K562 (cell line): ENCODE data around the gene IPPK. TPM values are rescaled to one million over a fixed set of nuclear protein-coding genes. Genes with fewer than 3 reads are reported as not detected.

ENCODE experiments used
- ATAC-seq: fragments of 200-7000 bp; cut with Tn5 transposase; 3 replicates; pipeline ENCODE4 v1.9.1; 2020; ENCODE audit warnings: moderate library complexity
- BruUV-seq: library from RNA; stranded (reverse); fragments of 400-500 nt; replicated peaks from 2 replicates; lab custom pipeline; 2021; lab: Mats Ljungman, UMichigan
- CTCF ChIA-PET: fragments of 300-600 bp; formaldehyde crosslinking; extraction: SDS; loops from one replicate; lab custom pipeline; 2021; ENCODE audit warnings: low intra/inter-chr PET ratio; lab: Yijun Ruan, JAX
- POLR2A ChIA-PET: fragments of 300-600, 350-650 bp; sonication (Branson Sonifier 250); formaldehyde crosslinking; extraction: SDS; loops from one replicate; lab custom pipeline; 2021; ENCODE audit warnings: antibody characterized with exemption, inconsistent platforms; lab: Yijun Ruan, JAX
- DNase-seq, 4 experiments: peaks; one replicate each; pipeline versions ENCODE4 v3.0.0 to v3.0.0-alpha.2; 2011 to 2018; ENCODE audit warnings: low spot score in 3 of 4, mixed read lengths in 3 of 4; ENCODE audit errors: extremely low read depth in 1 of 4
- FAIRE-seq: peaks from 2 replicates; lab custom pipeline; 2011; peaks lifted over from hg19 to GRCh38; lab: Jason Lieb, UNC
- H2AFZ ChIP-seq: 2 replicates; pipeline ENCODE4 v1.6.0; 2011; ENCODE audit warnings: low read depth, low read length, control low read depth, inconsistent platforms
- H3K27ac ChIP-seq: fragments of 200-600 bp; 3 replicates; pipeline ENCODE4 v1.8.0; 2011; ENCODE audit warnings: low read depth, mild to moderate bottlenecking, control low read depth, inconsistent platforms, low read length, moderate library complexity, mixed read lengths; ENCODE audit errors: extremely low read depth
- H3K27me3 ChIP-seq, 2 experiments: fragments of 300-600 bp in 1 of 2; 2 replicates in 1 of 2; 3 replicates in 1 of 2; pipeline versions ENCODE4 v1.6.0 to v1.8.0; 2011; ENCODE audit warnings: inconsistent platforms in 2 of 2, low read length in 2 of 2, mild to moderate bottlenecking in 1 of 2, mixed read lengths in 1 of 2, moderate library complexity in 1 of 2; ENCODE audit not compliant: control insufficient read depth in 2 of 2, insufficient read depth in 2 of 2
- H3K36me3 ChIP-seq: fragments of 300-600 bp; 3 replicates; pipeline ENCODE4 v1.8.0; 2011; ENCODE audit warnings: mild to moderate bottlenecking, low read length, inconsistent platforms; ENCODE audit not compliant: control insufficient read depth, insufficient read depth
- H3K4me1 ChIP-seq, 2 experiments: fragments of 200-600 bp in 1 of 2; replicated peaks in 1 of 2; 2 replicates in 1 of 2; 3 replicates in 1 of 2; pipeline versions ENCODE4 v1.5.1 to v1.8.0; 2011; ENCODE audit warnings: inconsistent platforms in 2 of 2, low read length in 2 of 2, mild to moderate bottlenecking in 1 of 2, mixed read lengths in 1 of 2, moderate library complexity in 1 of 2; ENCODE audit not compliant: control insufficient read depth in 2 of 2, insufficient read depth in 2 of 2
- H3K4me2 ChIP-seq: 2 replicates; pipeline ENCODE4 v1.6.1; 2011; ENCODE audit warnings: low read length, control low read depth, inconsistent platforms, mixed read lengths; ENCODE audit not compliant: insufficient read depth
- H3K4me3 ChIP-seq: fragments of 200-600 bp; sonication (generic), shearing (Covaris generic); 2 replicates; pipeline ENCODE4 v1.5.1; 2016; ENCODE audit warnings: control low read depth, inconsistent platforms
- H3K79me2 ChIP-seq: fragments of 200-600 bp; 3 replicates; pipeline ENCODE4 v1.8.0; 2011; ENCODE audit warnings: low read length, inconsistent platforms; ENCODE audit not compliant: control insufficient read depth, insufficient read depth
- H3K9ac ChIP-seq, 2 experiments: 2 replicates each; pipeline versions ENCODE4 v1.6.0 to v1.6.1; 2011; ENCODE audit warnings: low read depth in 2 of 2, low read length in 2 of 2, control low read depth in 1 of 2, inconsistent platforms in 1 of 2, mild to moderate bottlenecking in 1 of 2, mixed read lengths in 1 of 2; ENCODE audit not compliant: insufficient read depth in 1 of 2
- H3K9me1 ChIP-seq: one replicate; pipeline ENCODE4 v1.6.0; 2011; ENCODE audit warnings: inconsistent platforms, mild to moderate bottlenecking, low read length, moderate library complexity; ENCODE audit not compliant: control insufficient read depth, insufficient read depth
- H3K9me3 ChIP-seq: replicated peaks from 2 replicates; pipeline ENCODE4 v1.5.1; 2011; ENCODE audit warnings: low read depth, low read length, inconsistent platforms; ENCODE audit not compliant: control insufficient read depth, insufficient read depth
- H4K20me1 ChIP-seq: replicated peaks from 2 replicates; pipeline ENCODE4 v1.6.1; 2011; ENCODE audit warnings: low read length, inconsistent platforms, mixed read lengths; ENCODE audit not compliant: control insufficient read depth, insufficient read depth
- CREM ChIP-seq: IDR thresholded peaks from 2 replicates; pipeline ENCODE4 v1.6.1; 2014; ENCODE audit warnings: antibody characterized with exemption, low read depth
- DACH1 ChIP-seq: fragments of 450-650 bp; IDR thresholded peaks from 2 replicates; pipeline ENCODE4 v1.6.1; 2018; ENCODE audit not compliant: partially characterized antibody
- GATAD2A ChIP-seq: fragments of 450-650 bp; IDR thresholded peaks from 2 replicates; pipeline ENCODE4 v1.6.1; 2017
- TAF9B ChIP-seq: fragments of 450-650 bp; IDR thresholded peaks from 2 replicates; pipeline ENCODE4 v1.6.1; 2018; ENCODE audit warnings: mild to moderate bottlenecking; ENCODE audit not compliant: partially characterized antibody
- WHSC1 ChIP-seq: IDR thresholded peaks from one replicate; pipeline ENCODE4 v1.6.1; 2012; ENCODE audit warnings: low read length, control low read depth, inconsistent platforms
- ZBTB1 ChIP-seq: sonication (generic); formaldehyde crosslinking; IDR thresholded peaks from 2 replicates; pipeline ENCODE4 v1.8.1; 2023; ENCODE audit warnings: missing genetic modification reagents, low read depth, mild to moderate bottlenecking, borderline replicate concordance
- ZNF239 ChIP-seq: fragments of 250-450 bp; sonication (Bioruptor Pico); IDR thresholded peaks from 2 replicates; pipeline ENCODE4 v1.4.0; 2020; ENCODE audit warnings: mild to moderate bottlenecking
- in situ Hi-C: fragments of 300-500 bp; cut with MboI; formaldehyde crosslinking; loops from 4 replicates; pipeline ENCODE4 v1.15.0; 2018; ENCODE audit warnings: inconsistent platforms, mixed read lengths
- intact Hi-C: fragments of 100-400 bp; cut with micrococcal nuclease; formaldehyde crosslinking; loops from 2 replicates; pipeline ENCODE4 v1.14.2; 2022
- polyA plus RNA-seq, 8 experiments: library from polyadenylated mRNA; depleted of rRNA in 4 of 8; stranded (reverse) in 5 of 8; unstranded in 3 of 8; fragments of >200 nt; fragmentation: Nextera tagmentation in 2 of 8; fragmentation: Illumina TruSeq in 1 of 8; extraction: Ambion mirVana in 2 of 8; extraction: Trizol in 1 of 8; gene quantifications; 2 replicates each; pipeline versions ENCODE4 v1.2.1 to v1.2.3, GENCODE V29; 2011 to 2014; ENCODE audit warnings: inconsistent platforms in 1 of 8, missing spikeins in 1 of 8
- total RNA-seq, 7 experiments: library from RNA; depleted of rRNA in 6 of 7; stranded (reverse); fragments of >200 nt in 6 of 7; fragmentation: Illumina TruSeq in 2 of 7; extraction: Trizol in 2 of 7; gene quantifications; 2 replicates each; pipeline versions ENCODE4 v1.2.1 to v1.2.3, GENCODE V29; 2011 to 2021; ENCODE audit warnings: low replicate concordance in 1 of 7
- TF ChIP-seq, protein P1 (sequence below), 3 experiments: fragments of 200-800 bp in 1 of 3; fragments of 250-450 bp in 1 of 3; fragments of 450-650 bp in 1 of 3; sonication (Bioruptor Pico) in 1 of 3; sonication (Bioruptor generic) in 1 of 3; formaldehyde crosslinking in 1 of 3; IDR thresholded peaks; 2 replicates each; pipeline versions ENCODE4 v1.6.1 to v1.8.0; 2016 to 2022; ENCODE audit warnings: mild to moderate bottlenecking in 2 of 3, missing genetic modification characterization in 2 of 3, missing compliant biosample characterization in 1 of 3, moderate library complexity in 1 of 3
- TF ChIP-seq, protein P2 (sequence below): fragments of 200-800 bp; sonication (Bioruptor generic); IDR thresholded peaks from 2 replicates; pipeline ENCODE4 v1.6.1; 2017; ENCODE audit warnings: missing genetic modification characterization, missing compliant biosample characterization

IPPK gene
- total and polyA plus RNA-seq, 9 of the 15 experiments (the other 6 are each of a cell fraction or from before 2014, with no cell fraction given): 3.1 to 22.2 (median 11.2) TPM

DNA sequence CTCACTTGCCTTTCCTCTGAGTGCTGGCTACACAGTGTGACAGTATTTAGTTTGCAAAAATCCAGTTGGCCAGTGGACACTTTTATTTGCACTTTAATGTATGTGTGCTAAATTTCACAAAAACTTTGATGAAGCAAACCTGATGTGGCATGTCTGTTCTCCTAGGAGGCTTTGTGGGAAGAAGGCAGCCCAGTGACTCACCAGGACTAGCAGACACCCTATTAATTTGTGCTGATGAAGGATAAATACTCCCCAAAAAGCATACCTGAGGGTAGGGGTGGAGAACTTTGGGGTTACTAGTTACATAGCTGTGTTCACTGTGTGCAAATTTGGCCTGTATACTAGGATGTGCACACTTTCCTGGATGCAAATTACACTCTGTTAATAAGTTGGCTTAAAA is 39.3 kb upstream of the IPPK start (continued):
- TF ChIP-seq, protein P1, sequence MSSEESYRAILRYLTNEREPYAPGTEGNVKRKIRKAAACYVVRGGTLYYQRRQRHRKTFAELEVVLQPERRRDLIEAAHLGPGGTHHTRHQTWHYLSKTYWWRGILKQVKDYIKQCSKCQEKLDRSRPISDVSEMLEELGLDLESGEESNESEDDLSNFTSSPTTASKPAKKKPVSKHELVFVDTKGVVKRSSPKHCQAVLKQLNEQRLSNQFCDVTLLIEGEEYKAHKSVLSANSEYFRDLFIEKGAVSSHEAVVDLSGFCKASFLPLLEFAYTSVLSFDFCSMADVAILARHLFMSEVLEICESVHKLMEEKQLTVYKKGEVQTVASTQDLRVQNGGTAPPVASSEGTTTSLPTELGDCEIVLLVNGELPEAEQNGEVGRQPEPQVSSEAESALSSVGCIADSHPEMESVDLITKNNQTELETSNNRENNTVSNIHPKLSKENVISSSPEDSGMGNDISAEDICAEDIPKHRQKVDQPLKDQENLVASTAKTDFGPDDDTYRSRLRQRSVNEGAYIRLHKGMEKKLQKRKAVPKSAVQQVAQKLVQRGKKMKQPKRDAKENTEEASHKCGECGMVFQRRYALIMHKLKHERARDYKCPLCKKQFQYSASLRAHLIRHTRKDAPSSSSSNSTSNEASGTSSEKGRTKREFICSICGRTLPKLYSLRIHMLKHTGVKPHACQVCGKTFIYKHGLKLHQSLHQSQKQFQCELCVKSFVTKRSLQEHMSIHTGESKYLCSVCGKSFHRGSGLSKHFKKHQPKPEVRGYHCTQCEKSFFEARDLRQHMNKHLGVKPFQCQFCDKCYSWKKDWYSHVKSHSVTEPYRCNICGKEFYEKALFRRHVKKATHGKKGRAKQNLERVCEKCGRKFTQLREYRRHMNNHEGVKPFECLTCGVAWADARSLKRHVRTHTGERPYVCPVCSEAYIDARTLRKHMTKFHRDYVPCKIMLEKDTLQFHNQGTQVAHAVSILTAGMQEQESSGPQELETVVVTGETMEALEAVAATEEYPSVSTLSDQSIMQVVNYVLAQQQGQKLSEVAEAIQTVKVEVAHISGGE (CRISPR knock-in tag; IDR thresholded peaks at IDR 0.05): no peak
- TF ChIP-seq ZNF239 (no peak), ZBTB1 (CRISPR knock-in tag) (no peak), DACH1 (no peak)
- TF ChIP-seq, protein P2, sequence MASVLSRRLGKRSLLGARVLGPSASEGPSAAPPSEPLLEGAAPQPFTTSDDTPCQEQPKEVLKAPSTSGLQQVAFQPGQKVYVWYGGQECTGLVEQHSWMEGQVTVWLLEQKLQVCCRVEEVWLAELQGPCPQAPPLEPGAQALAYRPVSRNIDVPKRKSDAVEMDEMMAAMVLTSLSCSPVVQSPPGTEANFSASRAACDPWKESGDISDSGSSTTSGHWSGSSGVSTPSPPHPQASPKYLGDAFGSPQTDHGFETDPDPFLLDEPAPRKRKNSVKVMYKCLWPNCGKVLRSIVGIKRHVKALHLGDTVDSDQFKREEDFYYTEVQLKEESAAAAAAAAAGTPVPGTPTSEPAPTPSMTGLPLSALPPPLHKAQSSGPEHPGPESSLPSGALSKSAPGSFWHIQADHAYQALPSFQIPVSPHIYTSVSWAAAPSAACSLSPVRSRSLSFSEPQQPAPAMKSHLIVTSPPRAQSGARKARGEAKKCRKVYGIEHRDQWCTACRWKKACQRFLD (CRISPR knock-in tag): no peak
- TF ChIP-seq, all 486 proteins: peak for 0

DNA sequence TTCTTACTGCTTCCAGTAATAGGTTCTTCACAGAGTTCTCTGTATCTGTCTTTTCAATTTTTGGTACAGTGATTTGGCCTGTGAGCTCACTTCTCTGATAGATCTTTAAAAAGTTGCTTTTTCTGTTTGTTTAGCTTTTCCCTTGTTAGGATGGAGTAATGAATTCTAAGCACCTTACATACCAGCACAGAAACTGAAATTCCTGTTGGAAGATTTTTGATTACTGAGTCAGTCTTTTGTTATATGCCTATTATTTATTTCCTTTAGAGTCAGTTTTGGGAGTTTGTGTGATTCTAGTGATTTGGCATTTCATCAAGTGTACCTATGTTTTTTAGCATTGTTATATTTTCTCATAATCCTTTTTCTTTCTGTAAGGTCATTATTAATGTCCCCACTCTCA is 37.6 kb upstream of the IPPK start:
- no peaks in the 10 kb centered on the region for H3K79me2 ChIP-seq
- POLR2A ChIA-PET: no interaction called here
- in situ Hi-C loops (no loop called here), intact Hi-C loops (loop anchor here (5.0 kb wide), 2 partner anchors 60 to 575 kb away; no protein-coding TSS in a partner anchor)
- CTCF ChIA-PET: no interaction called here
- H3K27ac ChIP-seq: no peak overlapping the region
- no peaks in the 10 kb centered on the region for H3K9me3 ChIP-seq
- ATAC-seq: no peak
- H3K36me3 ChIP-seq: peaks cover 21% of the 10 kb centered on the region; the same call in 2 of the 3 replicates
- no peak for DNase-seq
- BruUV-seq: no TSS peak
- no peaks in the 10 kb centered on the region for H3K4me1 ChIP-seq
- FAIRE-seq: no peak
- no peak overlapping the region for H3K4me3 ChIP-seq
- no peak overlapping the region for H2AFZ ChIP-seq
- H3K27me3 ChIP-seq: no peaks in the 10 kb centered on the region
- no peak for TF ChIP-seq WHSC1
- no peak for TF ChIP-seq TAF9B
- no peak for TF ChIP-seq CREM
- TF ChIP-seq GATAD2A: no peak
- no peaks in the 10 kb centered on the region for H4K20me1 ChIP-seq
- no peak overlapping the region for H3K4me2 ChIP-seq
- H3K9ac ChIP-seq: no peak overlapping the region
- no peaks in the 10 kb centered on the region for H3K9me1 ChIP-seq
